ENCODE data around the gene PIN1.
"Not testable (repeated sequence)": the region's sequence is repeated elsewhere in the genome, so short reads cannot be mapped to it uniquely, and the experiment has no call there.

Gene PIN1

GRCh38 chr19:9835507-9835949 lies 410 bp downstream of the PIN1 start:
- no peak for DNase-seq (ENCODE audit: extremely low spot score)
- no peak for TF ChIP-seq CTCF (IDR thresholded peaks at IDR 0.05; ENCODE audit: control extremely low read depth, extremely low read depth, low read depth, missing control alignments)
- ChIA-PET CTCF (interaction anchor here (0.9 to 1.0 kb wide), 2 partner anchors 9 to 40 kb away, joined by 3 to 5 read pairs; no protein-coding TSS in a partner anchor), POLR2A (interaction anchor here (0.6 kb wide), 1 partner anchor 11 kb away, joined by 3 read pairs; no protein-coding TSS in a partner anchor)

GRCh38 chr19:9836021-9836420 lies 903 bp downstream of the PIN1 start:
- TF ChIP-seq CTCF (IDR thresholded peaks at IDR 0.05; ENCODE audit: control extremely low read depth, extremely low read depth, low read depth, missing control alignments): no peak
- DNase-seq (ENCODE audit: extremely low spot score): no peak
- CTCF ChIA-PET: no interaction called here
- POLR2A ChIA-PET: no interaction called here

GRCh38 chr19:9838324-9838723 lies 3.2 kb downstream of the PIN1 start:
- ChIA-PET POLR2A (no interaction called here), CTCF (interaction anchor here (1.4 kb wide), 1 partner anchor 30 kb away, joined by 3 read pairs; no protein-coding TSS in a partner anchor)
- TF ChIP-seq CTCF (IDR thresholded peaks at IDR 0.05; ENCODE audit: control extremely low read depth, extremely low read depth, low read depth, missing control alignments): no peak
- DNase-seq (ENCODE audit: extremely low spot score): no peak

GRCh38 chr19:9839415-9839814 lies 4.3 kb downstream of the PIN1 start:
- ChIA-PET POLR2A (interaction anchor here (0.7 kb wide), 1 partner anchor 214 kb away, joined by 5 read pairs; no protein-coding TSS in a partner anchor), CTCF (interaction anchor here (0.8 to 1.4 kb wide), 3 partner anchors 11 to 28 kb away, joined by 3 read pairs; partner anchors contain the start of gene UBL5)
- no peak for DNase-seq (ENCODE audit: extremely low spot score)
- TF ChIP-seq CTCF (IDR thresholded peaks at IDR 0.05; ENCODE audit: control extremely low read depth, extremely low read depth, low read depth, missing control alignments): no peak

- POLR2A ChIA-PET: no interaction called here
- DNase-seq (ENCODE audit: extremely low spot score): no peak
- TF ChIP-seq CTCF (IDR thresholded peaks at IDR 0.05; ENCODE audit: control extremely low read depth, extremely low read depth, low read depth, missing control alignments): no peak
- CTCF ChIA-PET: no interaction called here
Observed at GRCh38 chr19:9842834-9843625, 7.9 kb downstream of the PIN1 start.

- POLR2A ChIA-PET, CTCF ChIA-PET: not testable (repeated sequence)
Observed at GRCh38 chr19:9843626-9844273, 8.6 kb downstream of the PIN1 start.

More at GRCh38 chr19:9843626-9844273, 8.6 kb downstream of the PIN1 start:
- DNase-seq (ENCODE audit: extremely low spot score): not testable (repeated sequence)
